Epithelial cell of esophagus (primary cell): ENCODE measurements around the gene ACCSL.

Source experiments
- DNase-seq: peaks from one replicate; pipeline ENCODE4 v3.0.0; 2010; ENCODE audit warnings: low read depth
- H3K4me3 ChIP-seq: 2 replicates; pipeline ENCODE4 v1.5.1; 2011; ENCODE audit warnings: mild to moderate bottlenecking, low read length, control low read depth
- CTCF ChIP-seq: IDR thresholded peaks from 2 replicates; pipeline ENCODE4 v1.5.1; 2011; ENCODE audit warnings: low read depth, mild to moderate bottlenecking, low read length, control low read depth, inconsistent platforms; ENCODE audit not compliant: insufficient read depth; ENCODE audit errors: missing control alignments

The ACCSL gene

GRCh38 chr11:44005063-44005701 is 42.6 kb upstream of the ACCSL start:
- TF ChIP-seq CTCF = no peak
- no peak overlapping the region for H3K4me3 ChIP-seq
- no peak for DNase-seq

GRCh38 chr11:44005956-44006355 is 41.8 kb upstream of the ACCSL start:
- H3K4me3 ChIP-seq = no peak overlapping the region
- no peak for TF ChIP-seq CTCF
- DNase-seq = no peak

GRCh38 chr11:44006917-44007361 is 40.8 kb upstream of the ACCSL start:
- DNase-seq = no peak
- TF ChIP-seq CTCF = no peak
- H3K4me3 ChIP-seq = no peak overlapping the region

- no peak overlapping the region for H3K4me3 ChIP-seq
- no peak for DNase-seq
- no peak for TF ChIP-seq CTCF
Measured at GRCh38 chr11:44007481-44008087, 40.2 kb upstream of the ACCSL start.

GRCh38 chr11:44008088-44008501 is 39.7 kb upstream of the ACCSL start:
- no peak overlapping the region for H3K4me3 ChIP-seq
- DNase-seq = peak; percentile 23
- no peak for TF ChIP-seq CTCF

- no peak overlapping the region for H3K4me3 ChIP-seq
- TF ChIP-seq CTCF = no peak
- DNase-seq = no peak
Measured at GRCh38 chr11:44008698-44009097, 39.1 kb upstream of the ACCSL start.

GRCh38 chr11:44010789-44011251 is 37.0 kb upstream of the ACCSL start:
- TF ChIP-seq CTCF = no peak
- DNase-seq = no peak
- H3K4me3 ChIP-seq = no peak overlapping the region
